ENCODE results near the gene USP2.

USP2 gene

GRCh38 chr11:119310682-119311052 is 70.8 kb downstream of the USP2 start:
- no peak for DNase-seq
- Histone ChIP-seq H3K4me1 (no peaks in the 10 kb centered on the region; the same call in 1 of the 2 replicates), H3K4me3 (ENCODE audit: low read depth, low read length) (no peak overlapping the region), H3K27me3 (no peaks in the 10 kb centered on the region), H3K9me3 (no peaks in the 10 kb centered on the region), H3K36me3 (peaks cover 12% of the 10 kb centered on the region; the same call in 1 of the 2 replicates)
- TF ChIP-seq CTCF (IDR thresholded peaks at IDR 0.05; ENCODE audit: low read depth, low read length), result no peak

DNA sequence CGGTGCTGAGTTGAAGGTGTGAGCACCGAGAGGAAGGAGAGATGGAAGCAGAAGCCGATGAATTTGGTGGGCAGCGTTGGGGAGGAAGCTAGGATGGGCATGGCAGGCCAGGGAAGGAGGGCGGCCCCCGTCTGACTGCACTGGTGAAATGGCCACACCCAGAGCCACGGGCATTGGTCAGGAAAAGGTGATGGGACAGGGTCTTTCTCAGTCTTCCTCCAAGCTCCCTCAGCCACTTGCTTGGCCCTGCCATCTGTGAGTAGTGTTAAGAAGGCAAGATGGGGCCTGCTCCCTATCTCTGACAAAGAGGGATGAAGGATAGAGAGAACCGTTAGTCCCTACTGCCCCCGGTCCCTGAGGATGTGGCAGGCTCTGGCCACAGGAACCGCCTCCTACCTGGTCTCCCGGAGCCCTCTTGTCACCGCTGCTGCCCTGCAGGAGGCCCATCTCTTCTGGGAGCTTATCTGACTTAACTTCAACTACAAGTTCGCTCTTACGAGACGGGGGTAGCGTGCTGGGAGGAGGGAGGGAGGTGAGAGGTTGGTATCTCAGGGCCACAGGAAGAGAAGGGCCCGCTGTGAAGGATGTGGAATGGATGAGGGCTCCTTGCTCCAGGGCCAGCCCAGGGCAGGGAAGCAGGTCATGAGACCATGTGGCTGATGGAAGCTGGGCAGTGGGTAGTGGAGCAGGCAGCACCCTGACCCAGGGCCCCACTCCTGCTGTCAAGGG is 71.4 kb downstream of the USP2 start:
- H3K9me3 ChIP-seq, result no peaks in the 10 kb centered on the region
- no peak for TF ChIP-seq CTCF (IDR thresholded peaks at IDR 0.05; ENCODE audit: low read depth, low read length)
- H3K4me3 ChIP-seq (ENCODE audit: low read depth, low read length), result no peak overlapping the region
- no peaks in the 10 kb centered on the region for H3K27me3 ChIP-seq
- DNase-seq, result no peak
- H3K36me3 ChIP-seq, result peaks cover 12% of the 10 kb centered on the region; the same call in 1 of the 2 replicates
- no peaks in the 10 kb centered on the region; the same call in 1 of the 2 replicates for H3K4me1 ChIP-seq

DNA sequence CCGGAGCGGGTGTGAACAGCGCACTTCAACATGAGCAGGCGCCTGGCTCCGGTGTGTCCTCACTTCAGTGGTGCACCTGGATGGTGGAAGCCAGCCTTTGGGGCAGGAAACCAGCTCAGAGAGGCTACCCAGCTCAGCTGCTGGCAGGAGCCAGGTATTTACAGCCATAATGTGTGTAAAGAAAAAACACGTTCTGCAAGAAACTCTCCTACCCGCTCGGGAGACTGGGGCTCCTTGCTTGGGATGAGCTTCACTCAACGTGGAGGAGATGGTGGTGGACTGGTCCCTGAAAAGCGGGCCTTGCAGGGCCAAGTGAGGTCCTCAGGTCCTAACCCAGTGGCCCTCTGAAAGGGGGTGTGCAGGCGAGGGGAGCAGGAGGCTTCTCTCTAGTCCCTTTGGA is 72.1 kb downstream of the USP2 start:
- no peak for TF ChIP-seq CTCF (IDR thresholded peaks at IDR 0.05; ENCODE audit: low read depth, low read length)
- Histone ChIP-seq H3K36me3 (peaks cover 12% of the 10 kb centered on the region; the same call in 1 of the 2 replicates), H3K27me3 (no peaks in the 10 kb centered on the region)

GRCh38 chr11:119307974-119308373 is 73.5 kb downstream of the USP2 start:
- no peak for TF ChIP-seq CTCF (IDR thresholded peaks at IDR 0.05; ENCODE audit: low read depth, low read length)
- Histone ChIP-seq H3K4me1 (no peaks in the 10 kb centered on the region; the same call in 1 of the 2 replicates), H3K9me3 (no peaks in the 10 kb centered on the region), H3K27me3 (no peaks in the 10 kb centered on the region), H3K36me3 (peaks cover 12% of the 10 kb centered on the region; the same call in 1 of the 2 replicates), H3K4me3 (ENCODE audit: low read depth, low read length) (no peak overlapping the region)
- DNase-seq, result no peak

More for the DNA sequence above, 72.1 kb downstream of the USP2 start:
- Histone ChIP-seq H3K4me3 (ENCODE audit: low read depth, low read length) (no peak overlapping the region), H3K4me1 (no peaks in the 10 kb centered on the region; the same call in 1 of the 2 replicates), H3K9me3 (no peaks in the 10 kb centered on the region)
- DNase-seq, result no peak

- H3K36me3 ChIP-seq, result peaks cover 12% of the 10 kb centered on the region; the same call in 1 of the 2 replicates
- no peaks in the 10 kb centered on the region for H3K9me3 ChIP-seq
- no peak overlapping the region for H3K4me3 ChIP-seq (ENCODE audit: low read depth, low read length)
- no peak for DNase-seq
- peak; percentile 37 for TF ChIP-seq CTCF (IDR thresholded peaks at IDR 0.05; ENCODE audit: low read depth, low read length)
- no peaks in the 10 kb centered on the region; the same call in 1 of the 2 replicates for H3K4me1 ChIP-seq
- no peaks in the 10 kb centered on the region for H3K27me3 ChIP-seq
Observed at GRCh38 chr11:119307219-119307618, 74.3 kb downstream of the USP2 start.

- no peaks in the 10 kb centered on the region for H3K27me3 ChIP-seq
- DNase-seq, result no peak
- H3K4me1 ChIP-seq, result no peaks in the 10 kb centered on the region; the same call in 1 of the 2 replicates
- no peak for TF ChIP-seq CTCF (IDR thresholded peaks at IDR 0.05; ENCODE audit: low read depth, low read length)
- peaks cover 16% of the 10 kb centered on the region; the same call in 1 of the 2 replicates for H3K36me3 ChIP-seq
- H3K9me3 ChIP-seq, result no peaks in the 10 kb centered on the region
- H3K4me3 ChIP-seq (ENCODE audit: low read depth, low read length), result no peak overlapping the region
Observed at GRCh38 chr11:119306373-119306890, 75.1 kb downstream of the USP2 start.
